Upper lobe of left lung (tissue), 6 donors: ENCODE measurements around the gene ADGRL1. TPM values are rescaled to one million over a fixed set of nuclear protein-coding genes. Genes with fewer than 3 reads are reported as not detected.
"Not testable (repeated sequence)": the region's sequence is repeated elsewhere in the genome, so short reads cannot be mapped to it uniquely, and the experiment has no call there.

Experiments used
- ATAC-seq, 2 donors: fragments of 200-7000 bp; cut with Tn5 transposase; one replicate each; pipeline ENCODE4 v1.9.1; 2022; ENCODE audit warnings: mild to moderate bottlenecking in 2 of 2, moderate library complexity in 2 of 2; ENCODE audit not compliant: low FRiP score in 2 of 2
- DNase-seq, 2 donors: peaks; one replicate each; pipeline ENCODE4 v3.0.0-alpha.2; 2019 to 2020
- H3K27ac ChIP-seq, 4 donors: fragments of 200-600 bp; sonication (generic); one replicate each; pipeline ENCODE4 v1.5.1; 2016 to 2019
- H3K27me3 ChIP-seq, 4 donors: fragments of 200-600 bp; sonication (generic); one replicate each; pipeline ENCODE4 v1.5.1; 2017 to 2019
- H3K36me3 ChIP-seq, 4 donors: fragments of 200-600 bp; sonication (generic); one replicate each; pipeline ENCODE4 v1.5.1; 2016 to 2019
- H3K4me1 ChIP-seq, 4 donors: fragments of 200-600 bp; sonication (generic); one replicate each; pipeline ENCODE4 v1.5.1; 2018 to 2019
- H3K4me3 ChIP-seq, 4 donors: fragments of 200-600 bp; sonication (generic); one replicate each; pipeline ENCODE4 v1.5.1; 2017 to 2019; ENCODE audit warnings: mild to moderate bottlenecking in 2 of 4, moderate library complexity in 1 of 4
- H3K9me3 ChIP-seq, 4 donors: fragments of 200-600 bp; sonication (generic); one replicate each; pipeline ENCODE4 v1.5.1; 2018 to 2019
- CTCF ChIP-seq, 6 experiments: fragments of 450-650 bp in 4 of 6; fragments of 200-600 bp in 2 of 6; sonication (generic) in 2 of 6; IDR thresholded peaks; one replicate each; pipeline ENCODE4 v1.5.1; 2016 to 2019; ENCODE audit warnings: antibody characterized with exemption in 6 of 6
- EP300 ChIP-seq, 4 donors: sonication (generic); formaldehyde crosslinking; IDR thresholded peaks; one replicate each; pipeline ENCODE4 v1.5.1; 2017; ENCODE audit warnings: antibody characterized with exemption in 4 of 4, control low read depth in 2 of 4
- POLR2A ChIP-seq, 4 donors: fragments of 450-650 bp; IDR thresholded peaks; one replicate each; pipeline ENCODE4 v1.5.1; 2016 to 2017; ENCODE audit warnings: antibody characterized with exemption in 4 of 4, mild to moderate bottlenecking in 2 of 4
- POLR2AphosphoS5 ChIP-seq, 2 donors: sonication (generic); formaldehyde crosslinking; IDR thresholded peaks; one replicate each; pipeline ENCODE4 v1.5.1; 2017; ENCODE audit warnings: antibody characterized with exemption in 2 of 2
- WGBS, 2 donors: methylation state at CpG; one replicate each; pipeline ENCODE4 v1.1.5; 2017 to 2018; 5-methylcytosine and 5-hydroxymethylcytosine counted together
- total RNA-seq, 6 donors: library from RNA; depleted of rRNA in 4 of 6; stranded (reverse); fragments of >200 nt in 4 of 6; gene quantifications; one replicate each; pipeline versions ENCODE4 v1.1.0 to v1.2.1, GENCODE V29; 2016 to 2021
- donor health status: DM: no; HTN: no; CAD: no; lungs with moderate emphysema.
- donor health status: DM: no; HTN: yes; CAD: no; lungs with severe emphysema.

ADGRL1 gene
- total RNA-seq, 6 donors from 2014 or later = 23.5 to 33.2 (median 27.4) TPM

GRCh38 chr19:14200147-14200841 is 5.7 kb downstream of the ADGRL1 start:
- peak; percentile 46 to 75 (median 69) for TF ChIP-seq CTCF (IDR thresholded peaks at IDR 0.05)
- not testable (repeated sequence) for H3K27ac ChIP-seq
- peak in 1 of 2 donors; percentile 74 for DNase-seq

GRCh38 chr19:14198384-14199376 is 7.3 kb downstream of the ADGRL1 start:
- DNase-seq (no peak), ATAC-seq (no peak)
- WGBS, 2 donors = 81 to 84% methylated on average over 17 to 18 of the region's 18 CpGs
- H3K36me3 ChIP-seq = no peaks in the 10 kb centered on the region
- no peak overlapping the region for H3K4me3 ChIP-seq
- no peaks in the 10 kb centered on the region for H3K9me3 ChIP-seq
- no peaks in the 10 kb centered on the region for H3K27me3 ChIP-seq
- H3K4me1 ChIP-seq = peaks cover 6 to 21% (median 7%) of the 10 kb centered on the region in 4 donors
- TF ChIP-seq POLR2A (IDR thresholded peaks at IDR 0.05) (no peak), POLR2AphosphoS5 (IDR thresholded peaks at IDR 0.05) (no peak), EP300 (IDR thresholded peaks at IDR 0.05) (no peak), CTCF (IDR thresholded peaks at IDR 0.05) (no peak)
- no peak overlapping the region for H3K27ac ChIP-seq

More at GRCh38 chr19:14200147-14200841, 5.7 kb downstream of the ADGRL1 start:
- H3K9me3 ChIP-seq, H3K36me3 ChIP-seq, H3K4me3 ChIP-seq, H3K27me3 ChIP-seq: not testable (repeated sequence)
- ATAC-seq = peak; percentile 65 to 66
- 54 to 60% methylated on average over 23 to 24 of the region's 24 CpGs for WGBS, 2 donors
- H3K4me1 ChIP-seq = peaks cover 15 to 35% (median 15%) of the 10 kb centered on the region in 4 donors

- H3K27ac ChIP-seq = no peak overlapping the region
- DNase-seq (no peak), ATAC-seq (no peak)
- no peaks in the 10 kb centered on the region for H3K36me3 ChIP-seq
- peaks cover 6 to 14% (median 7%) of the 10 kb centered on the region in 4 donors for H3K4me1 ChIP-seq
- 84 to 92% methylated on average over 5 of the region's 5 CpGs for WGBS, 2 donors
- no peaks in the 10 kb centered on the region for H3K27me3 ChIP-seq
- H3K4me3 ChIP-seq = no peak overlapping the region
- H3K9me3 ChIP-seq = no peaks in the 10 kb centered on the region
- TF ChIP-seq EP300 (IDR thresholded peaks at IDR 0.05) = no peak
- TF ChIP-seq CTCF (IDR thresholded peaks at IDR 0.05) = no peak
- no peak for TF ChIP-seq POLR2AphosphoS5 (IDR thresholded peaks at IDR 0.05)
- TF ChIP-seq POLR2A (IDR thresholded peaks at IDR 0.05) = no peak
Measured at GRCh38 chr19:14197882-14198281, 8.1 kb downstream of the ADGRL1 start.

GRCh38 chr19:14197288-14197687 is 8.7 kb downstream of the ADGRL1 start:
- H3K36me3 ChIP-seq, H3K4me3 ChIP-seq, ATAC-seq, H3K27ac ChIP-seq, H3K27me3 ChIP-seq, DNase-seq, H3K9me3 ChIP-seq: not testable (repeated sequence)
- H3K4me1 ChIP-seq = peaks cover 6 to 14% (median 7%) of the 10 kb centered on the region in 4 donors
- WGBS, 2 donors = 93 to 95% methylated on average over 7 of the region's 7 CpGs

GRCh38 chr19:14196105-14196504 is 9.9 kb downstream of the ADGRL1 start:
- not testable (repeated sequence) for H3K4me3 ChIP-seq, H3K36me3 ChIP-seq, H3K27me3 ChIP-seq, H3K27ac ChIP-seq, H3K9me3 ChIP-seq
- peaks cover 6 to 14% (median 7%) of the 10 kb centered on the region in 4 donors for H3K4me1 ChIP-seq
- ATAC-seq = peak; percentile 58 to 78
- TF ChIP-seq CTCF (IDR thresholded peaks at IDR 0.05) = peak; percentile 50 to 78 (median 66)
- peak in 1 of 2 donors; percentile 69 for DNase-seq
- WGBS, 2 donors = 39 to 42% methylated on average over 12 of the region's 12 CpGs

GRCh38 chr19:14195216-14195615 is 10.8 kb downstream of the ADGRL1 start:
- not testable (repeated sequence) for H3K27ac ChIP-seq, H3K36me3 ChIP-seq, H3K4me3 ChIP-seq, DNase-seq, ATAC-seq, H3K9me3 ChIP-seq, H3K27me3 ChIP-seq, H3K4me1 ChIP-seq
- WGBS, 2 donors = 89 to 100% methylated on average over 1 to 12 of the region's 12 CpGs
